Naive thymus-derived CD4-positive, alpha-beta T cell (primary cell): ENCODE measurements around the gene DALRD3. TPM values are rescaled to one million over a fixed set of nuclear protein-coding genes. Genes with fewer than 3 reads are reported as not detected.

Experiments used
- ATAC-seq: fragments of 150-1000 bp; cut with Tn5 transposase; 2 replicates; pipeline ENCODE4 v1.10.0; 2021; ENCODE audit warnings: mild to moderate bottlenecking, moderate library complexity
- CTCF ChIA-PET: fragments of 350-600 bp; sonication (Branson Sonifier 250); formaldehyde crosslinking; loops from one replicate; lab custom pipeline; 2021; ENCODE audit warnings: antibody characterized with exemption; lab: Charles Lee
- POLR2A ChIA-PET: fragments of 350-600 bp; sonication (Branson Sonifier 250); formaldehyde crosslinking; loops from one replicate; lab custom pipeline; 2021; ENCODE audit warnings: antibody characterized with exemption, inconsistent platforms; lab: Charles Lee
- DNase-seq, 9 donors: peaks; one replicate each; pipeline versions ENCODE4 v3.0.0 to v3.0.0-alpha.2; 2020 to 2022; ENCODE audit warnings: mixed read lengths in 1 of 9
- H3K27ac ChIP-seq: one replicate; pipeline ENCODE4 v1.7.0; 2013; ENCODE audit warnings: mild to moderate bottlenecking, low read depth, low read length, moderate library complexity
- H3K27me3 ChIP-seq, 2 donors: one replicate each; pipeline ENCODE4 v1.7.0; 2013; ENCODE audit warnings: low read length in 2 of 2, mild to moderate bottlenecking in 2 of 2, moderate library complexity in 2 of 2; ENCODE audit not compliant: control insufficient read depth in 2 of 2, insufficient read depth in 2 of 2
- H3K36me3 ChIP-seq, 3 experiments: 1 replicate in 2 of 3; 2 replicates in 1 of 3; pipeline ENCODE4 v1.7.0; 2013; ENCODE audit warnings: low read length in 3 of 3, mild to moderate bottlenecking in 3 of 3, moderate library complexity in 1 of 3; ENCODE audit not compliant: insufficient read depth in 3 of 3, control insufficient read depth in 2 of 3
- H3K4me1 ChIP-seq, 2 donors: one replicate each; pipeline ENCODE4 v1.7.0; 2013; ENCODE audit warnings: low read length in 2 of 2, mild to moderate bottlenecking in 2 of 2, moderate library complexity in 1 of 2; ENCODE audit not compliant: control insufficient read depth in 2 of 2, insufficient read depth in 2 of 2
- H3K4me3 ChIP-seq: 2 replicates; pipeline ENCODE4 v1.7.0; 2013; ENCODE audit warnings: mild to moderate bottlenecking, low read length
- H3K9me3 ChIP-seq, 3 experiments: 1 replicate in 2 of 3; 2 replicates in 1 of 3; pipeline ENCODE4 v1.7.0; 2013; ENCODE audit warnings: low read length in 3 of 3; ENCODE audit not compliant: control insufficient read depth in 2 of 3
- H3K27ac Mint-ChIP-seq, 9 donors: one replicate each; pipeline ENCODE4 v1.8.0; 2020 to 2022; ENCODE audit warnings: mixed read lengths in 9 of 9, mild to moderate bottlenecking in 8 of 9, moderate library complexity in 5 of 9, inconsistent platforms in 2 of 9
- H3K27me3 Mint-ChIP-seq, 5 donors: one replicate each; pipeline ENCODE4 v1.8.0; 2021 to 2022; ENCODE audit warnings: mixed read lengths in 5 of 5, mild to moderate bottlenecking in 1 of 5
- H3K36me3 Mint-ChIP-seq, 5 donors: one replicate each; pipeline ENCODE4 v1.8.0; 2020 to 2022; ENCODE audit warnings: mixed read lengths in 5 of 5, mild to moderate bottlenecking in 3 of 5, inconsistent platforms in 1 of 5
- H3K4me1 Mint-ChIP-seq, 7 donors: one replicate each; pipeline ENCODE4 v1.8.0; 2020 to 2022; ENCODE audit warnings: mixed read lengths in 7 of 7, mild to moderate bottlenecking in 3 of 7, inconsistent platforms in 1 of 7
- H3K4me3 Mint-ChIP-seq, 10 donors: one replicate each; pipeline ENCODE4 v1.8.0; 2020 to 2022; ENCODE audit warnings: mild to moderate bottlenecking in 10 of 10, mixed read lengths in 10 of 10, moderate library complexity in 6 of 10, inconsistent platforms in 2 of 10
- H3K9me3 Mint-ChIP-seq, 11 donors: one replicate each; pipeline ENCODE4 v1.8.0; 2020 to 2022; ENCODE audit warnings: mixed read lengths in 11 of 11, mild to moderate bottlenecking in 4 of 11, inconsistent platforms in 1 of 11, moderate library complexity in 1 of 11
- intact Hi-C, 2 donors: fragments of 100-400 bp; cut with micrococcal nuclease; formaldehyde crosslinking; loops; one replicate each; pipeline ENCODE4 v1.15.1; 2023
- polyA plus RNA-seq, 2 donors: library from polyadenylated mRNA; unstranded; fragments of 300-500 nt; fragmentation: Illumina TruSeq; gene quantifications; one replicate each; pipeline ENCODE4 v1.2.3, GENCODE V29; 2021
- total RNA-seq, 6 experiments: library from RNA in 5 of 6; stranded (reverse) in 5 of 6; gene quantifications; 1 replicate in 5 of 6; 2 replicates in 1 of 6; pipeline ENCODE4 v1.2.3 and lab custom pipeline; 2021 to 2026

DALRD3 gene
- total and polyA plus RNA-seq, 7 experiments from 2014 or later = 18.9 to 28.6 (median 24.2) TPM

DNA sequence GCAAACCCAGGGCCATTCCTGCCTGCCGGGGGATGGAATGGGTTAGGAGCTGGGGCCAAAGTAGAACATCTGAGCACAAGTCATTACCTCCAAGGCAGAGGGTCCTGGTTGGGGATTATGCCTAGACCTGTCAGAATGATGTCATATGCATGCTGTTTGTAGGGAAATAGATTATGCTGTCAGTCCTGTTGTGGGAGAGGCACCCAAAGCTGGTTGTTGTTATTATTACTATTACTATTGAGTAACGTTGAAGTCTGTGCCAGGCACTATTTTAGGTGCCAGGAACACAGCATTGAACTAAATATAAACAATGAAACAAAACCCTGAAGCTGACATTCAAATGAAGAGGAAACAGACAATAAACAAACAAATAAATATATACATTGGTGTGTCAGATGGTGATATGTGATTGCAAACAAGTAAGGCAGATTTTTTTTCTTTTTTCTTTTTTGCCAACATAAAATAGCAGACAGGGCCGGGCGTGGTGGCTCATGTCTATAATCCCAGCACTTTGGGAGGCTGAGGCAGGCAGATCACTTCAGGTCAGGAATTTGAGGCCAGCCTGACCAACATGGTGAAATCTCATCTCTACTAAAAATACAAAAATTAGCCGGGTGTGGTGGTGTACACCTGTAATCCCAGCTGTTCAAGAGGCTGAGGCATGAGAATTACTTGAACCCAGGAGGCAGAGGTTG is 26.4 kb downstream of the DALRD3 start:
- ATAC-seq (no peak), DNase-seq (no peak)
- peaks cover 0 to 14% (median 3%) of the 10 kb centered on the region in 3 experiments for H3K36me3 ChIP-seq
- H3K9me3 Mint-ChIP-seq = no peaks in the 10 kb centered on the region
- CTCF ChIA-PET = interaction anchor here (0.9 to 6.4 kb wide), 4 partner anchors 15 to 164 kb away, joined by 5 to 64 read pairs (median 29); partner anchors contain the start of genes NDUFAF3 and WDR6
- H3K27ac Mint-ChIP-seq = peak overlapping the region in 8 of 9 donors; percentile 36 to 92 (median 82)
- intact Hi-C loops = no loop called here
- POLR2A ChIA-PET = interaction anchor here (0.8 to 11.2 kb wide), 10 partner anchors 8 to 420 kb away, joined by 3 to 179 read pairs (median 5); partner anchors contain the start of genes CCDC71, DALRD3, IMPDH2 and NDUFAF3
- no peak overlapping the region for H3K4me3 ChIP-seq
- H3K36me3 Mint-ChIP-seq = peaks cover 0 to 7% (median 0%) of the 10 kb centered on the region in 5 donors
- no peaks in the 10 kb centered on the region for H3K27me3 Mint-ChIP-seq
- peak overlapping the region; percentile 49 to 97 (median 90) for H3K4me3 Mint-ChIP-seq
- peaks cover 28 to 53% (median 43%) of the 10 kb centered on the region in 7 donors for H3K4me1 Mint-ChIP-seq
- peak overlapping the region; percentile 82 for H3K27ac ChIP-seq
- no peaks in the 10 kb centered on the region for H3K9me3 ChIP-seq
- H3K4me1 ChIP-seq = peaks cover 24% of the 10 kb centered on the region in 2 donors
- no peaks in the 10 kb centered on the region for H3K27me3 ChIP-seq

DNA sequence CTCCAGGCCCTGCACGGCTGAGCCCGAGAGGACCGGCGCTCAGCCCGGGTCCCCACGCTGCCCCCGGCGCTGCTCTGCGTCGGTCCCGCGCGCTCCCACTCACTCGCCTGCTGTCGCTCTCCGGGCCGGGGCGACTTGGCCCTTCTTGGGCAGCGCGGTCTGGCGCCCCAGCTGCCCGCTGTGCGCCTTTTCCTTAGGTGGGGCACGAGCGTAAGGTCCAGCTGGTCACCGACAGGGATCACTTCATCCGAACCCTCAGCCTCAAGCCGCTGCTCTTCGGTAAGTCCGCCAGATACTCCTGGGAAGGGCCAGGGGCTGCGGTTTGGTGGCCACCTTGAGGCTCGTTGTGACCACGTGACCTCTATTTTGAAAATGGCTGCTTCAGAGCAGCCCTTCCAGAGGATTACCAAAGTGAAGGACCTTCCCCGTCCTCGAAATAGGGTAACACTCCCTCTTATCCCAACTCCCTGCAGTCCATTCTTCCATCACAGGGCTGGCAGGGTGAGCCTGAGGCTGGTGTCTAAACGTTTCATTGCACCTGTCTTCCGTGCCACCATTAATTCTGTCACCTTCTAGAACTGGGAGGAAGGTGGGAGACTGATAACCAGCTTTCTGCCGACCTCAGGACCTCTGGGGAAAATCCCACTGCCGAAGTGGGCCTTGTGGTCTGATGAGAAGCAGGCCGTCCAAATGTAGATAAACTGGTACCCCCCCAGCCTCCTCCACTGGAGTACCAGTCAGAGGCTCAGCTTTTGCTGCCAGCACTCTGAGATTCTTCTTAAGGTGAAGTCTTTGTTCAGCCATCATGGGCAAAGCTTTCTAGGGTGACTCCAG is 27.5 kb downstream of the DALRD3 start:
- Mint-ChIP-seq H3K4me1 (peaks cover 28 to 59% (median 45%) of the 10 kb centered on the region in 7 donors), H3K27me3 (no peaks in the 10 kb centered on the region), H3K36me3 (peaks cover 0 to 9% (median 0%) of the 10 kb centered on the region in 5 donors), H3K27ac (peak overlapping the region; percentile 84 to 95 (median 90)), H3K4me3 (peak overlapping the region; percentile 89 to 97 (median 93)), H3K9me3 (no peaks in the 10 kb centered on the region)
- H3K27me3 ChIP-seq = no peaks in the 10 kb centered on the region
- ChIA-PET POLR2A (interaction anchor here (1.0 to 11.2 kb wide), 9 partner anchors 9 to 349 kb away, joined by 3 to 179 read pairs (median 7); partner anchors contain the start of genes CCDC71, DALRD3, IMPDH2 and NDUFAF3), CTCF (interaction anchor here (1.2 to 6.4 kb wide), 3 partner anchors 16 to 166 kb away, joined by 7 to 64 read pairs (median 51); partner anchors contain the start of genes NDUFAF3 and WDR6)
- ATAC-seq (no peak), DNase-seq (peak in 5 of 9 donors; percentile 18 to 56 (median 22))
- peak overlapping the region; percentile 96 for H3K4me3 ChIP-seq
- intact Hi-C loops = loop anchor here (1.0 kb wide), 2 partner anchors 16 to 103 kb away; partner anchors contain the start of genes QRICH1 (in 1 of the 2) and WDR6 (in 1 of the 2)
- peak overlapping the region; percentile 82 for H3K27ac ChIP-seq
- peaks cover 0 to 7% (median 0%) of the 10 kb centered on the region in 3 experiments for H3K36me3 ChIP-seq
- H3K4me1 ChIP-seq = peaks cover 24% of the 10 kb centered on the region in 2 donors
- no peaks in the 10 kb centered on the region for H3K9me3 ChIP-seq

DNA sequence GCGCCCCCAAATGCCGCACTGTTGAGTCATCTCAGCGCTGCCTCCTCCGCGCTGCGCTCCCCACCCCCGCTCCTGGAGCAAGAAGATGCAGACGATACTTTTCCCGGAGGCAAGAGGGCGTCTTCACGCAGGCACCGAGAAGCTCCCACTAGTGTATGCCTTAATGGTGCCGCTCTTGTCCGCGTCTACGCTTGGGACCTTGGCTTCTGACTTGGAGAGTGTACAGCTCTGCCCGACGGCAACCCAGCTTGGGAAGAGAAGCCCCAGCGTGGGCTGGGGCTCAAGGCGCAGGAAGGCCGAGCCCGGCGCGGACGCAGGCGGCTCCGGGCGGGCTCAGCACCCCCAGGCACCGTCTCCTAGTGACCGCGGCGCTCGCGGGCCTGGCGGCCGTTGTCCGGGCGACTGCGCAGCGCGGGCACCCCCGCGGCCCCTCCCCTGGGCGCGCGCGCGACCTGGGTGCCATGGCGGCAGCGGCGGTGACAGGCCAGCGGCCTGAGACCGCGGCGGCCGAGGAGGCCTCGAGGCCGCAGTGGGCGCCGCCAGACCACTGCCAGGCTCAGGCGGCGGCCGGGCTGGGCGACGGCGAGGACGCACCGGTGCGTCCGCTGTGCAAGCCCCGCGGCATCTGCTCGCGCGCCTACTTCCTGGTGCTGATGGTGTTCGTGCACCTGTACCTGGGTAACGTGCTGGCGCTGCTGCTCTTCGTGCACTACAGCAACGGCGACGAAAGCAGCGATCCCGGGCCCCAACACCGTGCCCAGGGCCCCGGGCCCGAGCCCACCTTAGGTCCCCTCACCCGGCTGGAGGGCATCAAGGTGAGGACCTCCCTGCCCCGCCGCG is 28.4 kb downstream of the DALRD3 start, which contains the start of gene P4HTM:
Gene P4HTM, plus strand, starts transcription at position 446 of the 840 bp plus-strand sequence. Its CDS starts 16 bp downstream, at position 462.
- peak; percentile 36 to 83 (median 55) for DNase-seq
- intact Hi-C loops = loop anchor here (1.0 to 5.0 kb wide), 8 partner anchors 17 to 457 kb away; partner anchors contain the start of genes WDR6 (in 2 of the 2), QRICH1 (in 1 of the 2), USP19 (in 1 of the 2) and USP4 (in 1 of the 2)
- peak within 1 kb of the TSS; percentile 87 to 95 (median 90) for H3K27ac Mint-ChIP-seq
- H3K4me1 Mint-ChIP-seq = peaks cover 27 to 56% (median 42%) of the 10 kb centered on the region in 7 donors
- ATAC-seq = peak; percentile 68
- H3K36me3 ChIP-seq = peaks cover 0 to 14% (median 0%) of the 10 kb centered on the region in 3 experiments
- no peaks in the 10 kb centered on the region for H3K9me3 ChIP-seq
- peak within 1 kb of the TSS; percentile 89 to 97 (median 93) for H3K4me3 Mint-ChIP-seq
- H3K27me3 ChIP-seq = no peaks in the 10 kb centered on the region
- H3K4me3 ChIP-seq = peak within 1 kb of the TSS; percentile 96
- ChIA-PET POLR2A (interaction anchor here (0.6 to 11.2 kb wide), 9 partner anchors 17 to 350 kb away, joined by 3 to 179 read pairs (median 6); partner anchors contain the start of genes DALRD3, IMPDH2, NDUFAF3 and QRICH1), CTCF (interaction anchor here (0.9 to 6.4 kb wide), 9 partner anchors 13 to 166 kb away, joined by 3 to 64 read pairs (median 7); partner anchors contain the start of genes IMPDH2, NDUFAF3, QRICH1 and USP19)
- H3K36me3 Mint-ChIP-seq = peaks cover 0 to 9% (median 0%) of the 10 kb centered on the region in 5 donors
- H3K27me3 Mint-ChIP-seq = no peaks in the 10 kb centered on the region
- H3K4me1 ChIP-seq = peaks cover 24% of the 10 kb centered on the region in 2 donors
- H3K9me3 Mint-ChIP-seq = no peaks in the 10 kb centered on the region
- H3K27ac ChIP-seq = peak within 1 kb of the TSS; percentile 82

DNA sequence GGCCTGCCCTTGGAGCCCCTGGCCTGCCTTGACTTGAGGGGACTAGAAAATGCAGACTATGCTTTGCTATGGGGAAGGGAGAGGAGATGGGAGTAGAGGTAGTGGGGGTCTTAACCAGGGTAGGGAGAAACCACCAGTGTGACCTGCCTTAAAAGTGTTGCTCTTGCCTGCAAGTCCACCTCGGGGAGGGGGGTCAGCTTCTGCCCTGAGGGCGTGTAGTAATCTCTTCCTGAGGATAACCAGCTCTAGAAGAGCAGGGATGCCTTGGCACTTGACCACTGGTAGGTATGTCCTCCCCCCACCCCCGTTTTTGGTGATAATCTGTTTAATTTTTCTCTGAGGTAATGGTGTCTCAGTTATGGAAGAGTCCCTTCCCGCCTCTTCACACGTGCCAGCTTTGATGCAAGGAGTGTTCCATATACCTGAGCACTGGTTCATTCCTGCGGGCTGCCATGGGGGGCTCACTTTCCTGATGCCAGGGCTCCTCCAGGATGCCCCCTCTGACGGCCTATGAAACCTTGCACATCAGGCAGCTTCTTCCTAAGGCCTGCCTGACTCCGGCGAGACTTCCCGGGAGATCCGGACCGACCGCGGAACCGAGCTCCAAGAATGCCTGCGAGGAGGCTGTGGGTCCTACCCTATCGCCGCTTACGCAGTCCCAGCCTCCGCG is 29.1 kb downstream of the DALRD3 start:
- H3K4me3 ChIP-seq = peak overlapping the region; percentile 96
- ChIA-PET CTCF (interaction anchor here (0.7 to 6.4 kb wide), 11 partner anchors 14 to 350 kb away, joined by 3 to 64 read pairs (median 7); partner anchors contain the start of genes IMPDH2, NDUFAF3, QRICH1 and USP19), POLR2A (interaction anchor here (0.6 to 11.2 kb wide), 8 partner anchors 18 to 351 kb away, joined by 3 to 179 read pairs (median 12); partner anchors contain the start of genes DALRD3, IMPDH2, NDUFAF3 and QRICH1)
- ATAC-seq = no peak
- peak overlapping the region; percentile 82 for H3K27ac ChIP-seq
- Mint-ChIP-seq H3K27ac (peak overlapping the region; percentile 69 to 92 (median 88)), H3K9me3 (no peaks in the 10 kb centered on the region), H3K4me1 (peaks cover 26 to 51% (median 40%) of the 10 kb centered on the region in 7 donors), H3K36me3 (peaks cover 0 to 9% (median 0%) of the 10 kb centered on the region in 5 donors), H3K27me3 (no peaks in the 10 kb centered on the region), H3K4me3 (peak overlapping the region; percentile 89 to 97 (median 91))
- no peak for DNase-seq
- H3K36me3 ChIP-seq = peaks cover 0 to 21% (median 0%) of the 10 kb centered on the region in 3 experiments
- peaks cover 24% of the 10 kb centered on the region in 2 donors for H3K4me1 ChIP-seq
- H3K9me3 ChIP-seq = no peaks in the 10 kb centered on the region
- no peaks in the 10 kb centered on the region for H3K27me3 ChIP-seq
- intact Hi-C loops = loop anchor here (1.0 to 5.0 kb wide), 7 partner anchors 18 to 458 kb away; partner anchors contain the start of genes USP19 (in 1 of the 2), USP4 (in 1 of the 2) and WDR6 (in 1 of the 2)
